HG03060 (cell line): Measurements from ENCODE around the gene SKAP1.
"Not testable (repeated sequence)": the region's sequence is repeated elsewhere in the genome, so short reads cannot be mapped to it uniquely, and the experiment has no call there.

ENCODE experiments used
- ATAC-seq: cut with Tn5 transposase; IDR thresholded peaks from one replicate; pipeline ENCODE4 v1.9.1; 2021; ENCODE audit warnings: low read depth, moderate number of reproducible peaks; ENCODE audit not compliant: unreplicated experiment

Gene SKAP1

DNA sequence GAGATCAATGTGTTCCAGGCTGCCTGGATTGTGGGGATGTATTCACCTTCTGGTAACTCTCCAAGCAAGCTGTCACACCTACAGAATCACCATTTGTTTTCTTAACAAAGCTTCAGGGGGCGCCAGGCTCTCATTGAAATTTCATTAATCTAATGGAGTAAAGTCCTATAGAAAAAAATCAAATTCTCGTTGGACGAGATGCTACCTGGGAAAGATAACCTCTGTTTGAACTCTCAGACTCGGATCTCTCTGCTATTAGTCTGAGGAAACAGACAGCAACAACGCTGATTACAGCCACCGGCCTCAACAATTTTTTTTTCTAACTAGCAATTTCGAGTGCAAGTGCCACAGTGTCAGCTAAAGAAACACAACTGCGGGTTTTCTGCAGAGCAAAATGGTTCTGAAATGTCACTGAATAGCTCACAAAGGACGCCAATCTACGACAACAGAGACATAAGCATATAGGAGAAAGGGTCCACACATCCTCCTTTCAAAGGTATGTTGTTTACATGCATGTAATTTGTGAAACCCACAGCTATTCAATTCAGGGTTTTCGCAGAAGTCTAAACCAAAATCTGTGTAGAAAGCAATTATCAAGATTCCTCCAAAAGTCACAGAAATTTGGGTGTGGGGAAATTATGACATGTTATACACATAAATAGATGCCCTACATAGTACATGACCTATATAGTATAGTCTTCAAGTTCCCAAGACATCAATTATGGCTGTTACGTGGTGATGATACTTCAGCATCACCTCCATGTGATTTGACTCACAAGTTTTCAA, 135.8 kb downstream of the SKAP1 start:
- ATAC-seq: no peak

DNA sequence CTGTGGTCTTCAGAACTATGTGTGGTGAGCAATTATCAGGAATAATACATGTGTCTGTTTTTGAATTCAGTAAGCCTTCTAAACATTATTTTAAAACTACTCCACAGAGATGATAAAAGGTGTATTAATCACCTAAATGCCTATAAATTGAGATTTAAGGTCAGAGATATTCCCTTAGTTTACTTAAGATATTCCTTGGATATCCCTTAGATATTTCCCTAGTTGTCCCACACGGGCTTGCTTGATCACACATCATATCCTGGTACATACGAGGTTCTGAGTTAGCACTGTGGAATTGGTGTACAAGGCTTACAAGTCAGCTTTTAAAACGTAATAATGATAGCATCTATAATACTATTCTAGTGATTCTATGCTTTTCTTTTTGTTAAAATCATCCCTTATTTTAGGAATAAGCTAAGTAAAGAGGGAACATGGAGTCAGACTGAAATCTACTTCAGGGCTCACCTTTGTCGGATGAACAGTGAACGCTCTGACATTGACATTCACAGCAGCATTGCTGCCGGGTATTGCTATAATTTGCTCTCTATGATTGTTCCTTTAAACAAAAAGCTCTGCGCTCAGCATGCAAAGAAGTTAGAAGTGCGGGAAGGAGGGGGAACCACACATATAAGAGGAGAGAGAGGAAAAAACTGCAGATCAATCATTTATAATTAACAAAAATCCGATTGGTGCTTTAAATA, 136.5 kb downstream of the SKAP1 start:
- no peak for ATAC-seq

DNA sequence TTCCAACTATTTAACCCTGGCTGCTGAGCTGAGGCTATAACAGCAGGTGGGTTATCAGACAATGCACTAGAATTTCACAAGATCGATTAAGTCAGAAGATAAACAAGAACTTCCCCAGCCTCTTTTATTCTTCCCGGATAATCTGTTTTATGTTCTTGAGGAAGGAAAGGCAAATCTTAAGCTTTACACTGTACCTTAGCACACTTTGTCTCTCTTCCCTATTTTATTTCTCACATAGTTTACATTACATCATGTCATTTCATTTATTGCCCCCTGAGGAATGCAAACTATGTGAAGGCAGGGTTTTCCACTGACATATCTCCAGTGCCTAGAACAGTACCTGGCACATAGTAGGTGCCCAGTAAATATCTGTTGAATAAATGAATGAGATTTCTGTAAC, 139.6 kb downstream of the SKAP1 start:
- no peak for ATAC-seq

DNA sequence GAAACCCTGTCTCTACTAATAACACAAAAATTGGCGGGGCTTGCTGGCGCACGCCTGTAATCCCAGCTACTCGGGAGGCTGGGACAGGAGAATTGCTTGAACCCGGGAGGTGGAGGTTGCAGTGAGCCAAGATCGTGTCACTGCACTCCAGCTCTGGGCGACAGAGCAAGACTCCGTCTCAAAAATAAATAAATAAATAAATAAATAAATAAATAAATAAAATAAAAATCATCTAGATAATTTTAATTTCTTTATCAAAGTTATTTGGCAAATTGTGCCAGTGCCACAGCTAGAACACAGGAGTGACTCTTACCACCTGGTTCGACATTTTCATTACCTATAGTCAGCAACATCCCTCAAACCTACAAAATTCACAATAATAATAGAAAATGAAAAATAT, 143.1 kb downstream of the SKAP1 start:
- ATAC-seq: not testable (repeated sequence)

DNA sequence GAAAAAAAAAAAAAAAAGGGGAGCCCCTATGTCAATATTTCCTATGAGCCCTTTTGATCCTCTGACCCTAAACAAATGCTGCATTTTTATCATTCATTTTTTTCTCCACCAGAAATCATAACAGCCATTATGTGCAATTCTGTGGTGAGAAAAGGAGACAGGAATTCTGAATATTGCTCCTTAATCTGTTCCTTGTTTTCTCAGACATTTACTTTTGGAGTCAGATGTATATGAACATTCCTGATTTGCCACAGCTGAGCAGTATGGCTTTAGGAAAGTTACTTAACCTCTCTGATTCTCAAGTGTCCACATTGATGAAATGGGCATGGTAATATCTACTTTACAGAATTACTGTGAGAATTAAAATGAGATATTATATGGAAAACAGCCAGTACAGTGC, 144.4 kb downstream of the SKAP1 start:
- no peak for ATAC-seq

DNA sequence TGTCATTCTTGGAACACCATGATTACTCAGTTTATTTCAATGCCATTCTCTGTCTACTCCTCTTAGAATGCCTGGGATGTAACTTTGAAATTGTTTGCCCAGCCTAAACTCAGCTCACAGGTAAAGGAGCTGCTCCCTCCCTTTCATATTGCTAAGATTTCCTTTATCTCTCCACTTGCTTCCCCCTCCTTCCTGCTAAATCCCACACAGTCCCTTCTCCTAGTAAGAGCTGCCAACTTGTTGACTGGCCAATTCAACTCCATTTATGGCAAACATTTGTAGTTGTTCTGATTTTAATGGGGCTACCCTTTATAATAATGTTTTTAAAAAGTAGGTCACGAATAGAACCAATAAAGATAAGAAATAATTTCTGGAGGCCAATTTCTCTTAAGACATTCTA, 146.1 kb downstream of the SKAP1 start:
- no peak for ATAC-seq

DNA sequence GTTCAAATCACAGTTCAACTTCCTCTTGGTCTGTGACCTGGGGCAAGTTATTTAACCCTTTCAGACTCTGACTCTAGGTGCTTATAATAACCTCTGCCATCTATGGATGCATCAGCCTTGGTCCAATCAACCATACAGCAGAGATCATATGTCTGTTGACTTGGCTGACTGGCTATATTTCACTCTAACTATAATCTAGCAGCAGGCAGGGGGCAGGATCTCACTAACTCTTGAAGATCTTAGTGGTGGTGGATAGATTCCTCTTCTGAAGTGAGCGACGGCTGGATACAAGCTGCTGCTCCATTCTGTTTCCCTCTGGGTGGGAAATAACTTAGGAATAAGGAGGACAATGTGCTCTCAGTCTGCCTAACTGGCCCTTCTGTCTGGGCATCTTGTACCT, 146.6 kb downstream of the SKAP1 start:
- no peak for ATAC-seq

DNA sequence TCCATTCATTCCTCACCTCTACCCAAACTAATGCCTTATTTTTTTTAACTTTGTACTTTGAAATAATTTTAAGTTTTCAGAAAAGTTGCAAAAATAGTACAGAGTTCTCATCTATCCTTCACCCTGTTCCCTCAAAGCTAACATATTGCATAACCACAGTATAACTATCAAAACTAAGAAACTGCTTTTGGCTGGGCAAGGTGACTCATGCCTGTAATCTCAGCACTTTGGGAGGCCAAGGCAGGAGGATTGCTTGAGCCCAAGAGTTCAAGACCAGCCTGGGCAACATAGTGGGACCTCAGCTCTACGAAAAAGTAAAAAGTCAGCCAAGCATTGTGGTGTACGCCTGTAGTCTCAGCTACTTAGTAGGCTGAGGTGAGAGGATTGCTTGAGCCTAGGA, 147.7 kb downstream of the SKAP1 start:
- ATAC-seq: no peak

DNA sequence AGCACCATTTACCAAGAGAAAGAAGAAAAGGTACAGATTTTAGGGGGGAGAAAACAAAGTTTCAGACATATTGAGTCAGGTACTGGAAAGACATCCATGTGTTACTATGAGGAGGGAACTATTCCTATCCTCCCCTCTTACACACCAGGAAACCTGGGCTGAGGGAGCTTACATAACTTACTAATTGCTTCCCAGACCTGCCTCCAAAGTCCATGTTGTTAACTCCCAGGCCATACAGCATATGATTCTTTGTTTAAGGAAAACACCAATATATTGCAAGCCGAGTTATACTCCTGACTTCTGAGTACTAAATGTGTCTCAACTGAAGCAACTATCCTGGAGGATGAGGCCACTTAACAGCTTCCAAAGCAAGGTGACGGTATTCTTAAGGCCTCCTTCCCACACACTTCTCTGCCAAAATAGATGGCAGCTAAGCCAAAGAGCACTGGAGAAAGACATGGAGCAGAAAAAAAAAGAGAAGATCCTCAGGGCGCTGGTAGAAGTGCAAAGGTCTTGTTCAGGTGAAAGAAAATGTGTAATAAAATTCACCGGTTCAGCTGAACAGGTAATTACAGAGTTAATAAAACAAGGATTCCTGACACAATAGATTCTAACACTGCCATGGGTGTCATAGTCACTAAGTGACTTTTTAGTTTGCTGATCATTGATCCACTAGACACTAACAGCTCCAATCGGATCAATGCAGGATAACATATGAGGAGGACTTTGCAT, 151.1 kb downstream of the SKAP1 start:
- ATAC-seq: no peak

DNA sequence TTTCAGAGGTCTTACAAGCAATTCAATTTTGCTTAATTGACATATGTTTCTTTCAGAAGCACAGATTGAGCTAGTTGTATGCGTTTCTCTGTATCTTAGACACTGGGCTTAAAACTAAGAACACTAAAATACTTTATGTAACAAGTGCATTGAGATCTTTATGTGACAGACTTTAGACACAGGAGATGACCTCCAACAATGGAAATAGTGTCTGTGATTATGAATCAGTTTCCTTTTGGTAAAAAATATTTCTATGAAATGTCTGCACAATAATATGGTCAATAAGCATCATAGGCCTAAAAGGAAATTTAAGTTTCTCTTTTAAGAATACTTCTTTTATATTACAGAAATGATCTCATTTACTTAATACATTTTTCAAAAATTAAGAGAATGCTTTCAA, 153.2 kb downstream of the SKAP1 start:
- no peak for ATAC-seq

DNA sequence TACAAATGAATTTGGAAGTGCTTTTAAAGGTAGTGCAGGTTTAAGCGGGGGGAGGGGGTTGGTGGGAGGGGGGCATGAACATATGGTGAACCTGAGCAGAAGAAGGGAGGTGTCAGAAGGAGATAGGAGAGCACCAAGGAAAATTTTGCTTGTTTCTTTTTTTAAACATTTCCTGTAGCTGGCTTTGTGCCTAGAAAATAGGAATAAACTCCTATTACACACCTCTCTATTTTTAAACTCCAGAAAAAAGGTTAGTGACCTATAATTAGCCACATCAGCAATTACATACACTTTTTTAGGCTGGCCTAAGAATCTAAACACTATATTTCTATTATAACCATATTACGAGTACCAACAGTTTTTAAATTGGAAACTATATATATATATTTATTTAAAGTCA, 159.1 kb downstream of the SKAP1 start:
- ATAC-seq: no peak

DNA sequence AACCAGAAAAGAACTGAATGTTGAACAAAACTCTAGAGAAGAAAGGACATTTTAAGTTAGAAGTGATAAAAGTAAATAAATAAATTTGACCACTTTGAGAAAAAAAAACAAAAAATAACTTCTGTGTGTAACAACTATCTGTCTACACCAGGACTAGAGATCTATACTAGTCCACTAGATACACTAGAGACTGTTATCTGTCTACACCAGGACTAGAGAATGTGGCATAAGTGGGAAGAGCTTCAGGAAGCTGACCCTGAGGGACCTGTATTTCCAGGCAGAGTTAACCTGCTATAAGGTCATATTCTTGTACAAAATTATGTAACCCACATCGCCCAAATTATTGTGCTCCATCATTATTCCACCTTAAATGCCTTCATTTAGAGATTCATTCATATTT, 160.8 kb downstream of the SKAP1 start:
- ATAC-seq: no peak

DNA sequence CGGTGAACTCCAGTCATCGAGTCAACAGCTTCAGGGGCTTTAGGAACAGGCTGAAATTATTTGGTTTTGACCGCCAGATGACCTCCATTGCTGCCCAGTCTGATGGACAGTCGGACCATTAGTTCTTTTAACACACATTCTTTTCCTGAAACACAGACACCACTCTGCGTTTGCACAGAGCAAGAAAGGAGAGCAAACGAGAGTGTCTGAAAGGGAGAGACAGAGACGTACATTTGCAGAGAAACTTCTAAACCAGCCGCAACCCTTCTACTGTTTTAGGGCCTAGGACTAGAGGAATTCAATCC, 166.3 kb downstream of the SKAP1 start:
- no peak for ATAC-seq

DNA sequence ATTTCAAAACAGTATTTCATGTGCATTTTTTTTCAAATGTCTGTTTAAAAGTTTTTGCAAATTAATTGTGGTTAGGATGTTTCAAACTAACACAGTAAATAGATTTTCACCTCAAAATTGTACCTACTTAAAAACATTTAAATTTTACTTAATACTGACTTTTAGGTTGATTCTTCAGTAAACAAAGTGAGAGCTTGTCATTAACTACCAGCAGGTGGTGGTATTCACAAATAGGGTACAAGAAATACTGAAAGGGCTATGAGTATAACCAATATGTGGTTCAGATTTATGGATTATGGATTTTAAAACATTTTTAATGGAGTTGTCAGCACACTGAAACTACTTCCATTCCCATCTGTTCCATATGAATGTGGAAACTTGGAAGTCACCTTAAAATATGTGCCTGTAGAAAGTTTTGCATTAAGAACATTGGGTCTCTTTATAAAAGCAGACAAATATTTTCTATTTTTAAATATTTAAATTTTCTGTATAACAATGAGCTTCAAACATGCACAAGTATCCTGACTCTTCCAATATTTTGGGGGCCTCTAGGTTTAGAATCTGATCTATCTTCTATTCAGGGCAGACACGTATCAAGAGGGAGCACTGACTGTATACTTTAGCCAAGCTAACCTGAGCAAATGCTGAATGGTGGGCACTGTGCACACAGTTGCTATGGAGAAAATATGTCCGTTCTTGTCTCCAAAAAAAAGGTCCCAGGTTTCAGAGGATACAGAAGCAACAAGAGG, 166.9 kb downstream of the SKAP1 start:
- ATAC-seq: no peak

DNA sequence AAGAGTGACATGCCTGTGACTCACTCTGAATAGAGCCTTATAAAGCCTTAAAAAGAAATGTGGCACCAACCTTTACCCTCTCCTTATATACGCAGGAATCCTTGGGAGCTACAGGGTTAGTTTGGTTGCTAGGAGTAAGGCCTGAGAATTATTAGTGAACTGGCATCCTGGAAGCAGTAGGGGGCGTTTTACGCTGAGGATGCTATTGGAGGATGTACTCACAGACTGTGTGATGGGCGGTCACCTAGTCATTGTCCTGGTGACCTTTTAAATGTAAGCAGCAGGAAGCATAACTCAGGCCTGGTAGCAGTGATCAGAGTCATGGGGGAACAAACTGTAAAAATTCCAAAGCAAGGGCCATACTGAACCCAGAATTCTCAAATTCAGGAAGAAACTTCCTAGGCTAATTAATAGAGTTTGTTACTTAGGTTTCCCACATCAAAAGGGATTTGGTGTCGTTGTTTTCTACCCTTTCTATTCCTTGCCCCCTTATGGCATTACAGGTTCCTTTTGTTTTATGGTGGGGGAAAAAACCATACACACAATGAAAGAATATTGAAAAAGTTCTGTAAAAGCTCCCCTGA, 168.6 kb downstream of the SKAP1 start:
- ATAC-seq: no peak

DNA sequence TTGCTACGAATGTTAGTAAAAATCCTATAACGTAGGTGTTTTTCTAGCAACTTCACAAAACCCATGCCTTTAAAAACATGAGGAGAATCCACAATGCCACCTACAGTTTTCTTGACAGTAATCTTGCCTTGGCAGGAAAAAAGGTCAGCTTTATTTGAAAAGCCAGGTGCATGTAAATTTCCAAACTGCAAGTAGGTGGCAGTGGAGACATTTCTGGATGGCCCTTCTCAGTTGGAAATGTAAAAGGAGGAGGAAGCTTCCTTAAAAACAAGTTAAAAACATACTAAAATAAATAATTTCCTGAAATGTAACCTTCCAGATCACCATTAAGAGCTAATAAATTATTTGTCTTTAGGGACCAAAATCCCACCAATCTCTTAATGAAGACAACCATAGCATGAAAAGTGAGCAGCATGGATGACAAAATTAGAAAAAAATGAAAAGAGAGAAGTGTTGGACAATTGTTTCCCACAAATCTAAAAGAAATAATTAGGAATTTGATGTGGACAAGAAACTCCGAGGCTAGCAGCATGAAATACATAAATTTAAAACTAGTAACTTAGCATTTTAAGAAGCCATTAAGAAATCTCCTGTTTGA, 170.2 kb downstream of the SKAP1 start:
- no peak for ATAC-seq

DNA sequence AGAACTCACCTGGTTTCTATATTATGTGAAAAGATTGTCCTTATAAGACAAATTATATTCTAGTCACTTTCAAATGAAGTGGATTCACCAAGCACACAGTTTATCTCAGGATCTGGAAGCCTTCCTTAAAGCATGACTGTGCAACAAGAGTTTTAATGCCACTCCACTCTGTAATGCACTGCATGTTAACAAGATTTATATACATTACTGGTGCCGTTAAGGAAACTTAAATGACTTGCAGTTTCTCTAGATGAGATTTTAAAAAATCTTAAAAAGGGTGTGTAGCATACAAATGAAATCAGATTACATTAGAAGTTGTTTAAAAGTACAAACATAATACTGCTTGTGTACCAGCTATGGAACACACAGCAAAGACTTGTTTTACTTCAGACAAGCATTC, 171.7 kb downstream of the SKAP1 start:
- no peak for ATAC-seq

DNA sequence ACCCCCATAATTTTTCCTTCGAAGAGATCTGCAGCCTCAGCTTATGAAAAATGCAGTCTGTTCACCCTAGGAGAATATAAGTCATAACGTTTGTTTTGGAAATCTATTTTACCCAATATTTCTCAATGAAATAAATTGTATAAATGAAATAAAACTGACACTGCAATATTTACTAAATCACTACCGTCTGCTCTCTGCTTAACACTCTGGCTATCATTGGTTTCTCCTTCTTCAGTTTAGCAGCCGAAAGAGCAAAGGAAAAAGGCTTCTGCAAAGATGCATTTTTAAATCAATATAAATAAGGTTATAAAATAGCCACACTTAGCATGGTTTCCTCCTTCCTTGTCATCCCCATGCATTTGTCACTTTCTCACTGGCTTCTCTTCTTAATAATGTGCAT, 174.3 kb downstream of the SKAP1 start:
- ATAC-seq: no peak

DNA sequence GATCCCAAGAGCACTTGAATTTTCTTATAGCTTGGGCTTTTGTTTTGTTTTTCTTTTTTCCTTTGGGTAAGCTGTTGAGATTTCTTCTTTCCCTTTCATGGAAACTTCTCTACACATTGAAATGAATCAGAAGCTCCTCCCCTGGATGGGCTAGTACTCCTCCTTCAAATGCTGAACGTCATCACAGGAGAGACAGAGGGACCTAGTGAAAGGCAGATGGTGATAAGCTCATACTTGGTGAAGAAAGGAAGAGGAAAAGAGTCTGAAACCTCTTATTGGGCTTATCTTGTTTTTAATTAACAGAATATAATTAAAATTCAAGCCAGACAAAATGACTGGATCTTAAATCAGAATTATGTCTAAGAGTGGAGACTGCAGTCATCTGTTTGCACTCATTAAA, 175.1 kb downstream of the SKAP1 start:
- no peak for ATAC-seq

DNA sequence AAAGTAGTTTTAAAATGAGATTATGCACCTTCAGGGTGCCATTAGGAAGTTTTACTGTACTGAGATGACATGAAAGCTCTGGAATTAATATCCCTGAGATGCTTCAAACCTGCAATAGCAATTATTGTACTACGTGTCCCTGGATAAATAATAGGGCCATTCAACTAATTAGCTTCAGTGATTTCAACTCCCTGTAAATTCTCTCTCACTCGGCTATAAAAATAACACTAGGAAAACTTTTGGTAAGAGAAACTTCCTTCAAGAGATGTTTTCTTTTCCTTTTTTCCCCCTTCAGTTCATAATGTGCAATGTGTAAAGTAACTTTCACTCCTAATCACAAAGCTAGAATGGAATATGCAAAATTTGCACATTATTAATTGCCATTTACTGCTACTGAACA, 176.0 kb downstream of the SKAP1 start:
- ATAC-seq: no peak
